22Rv1 (cell line): Measurements from ENCODE around the gene MIB2.

Source experiments
- CTCF ChIP-seq: fragments of 450-650 bp; IDR thresholded peaks from 2 replicates; pipeline ENCODE4 v1.5.1; 2017; ENCODE audit warnings: mild to moderate bottlenecking
- ZFX ChIP-seq: fragments of 450-650 bp; IDR thresholded peaks from 2 replicates; pipeline ENCODE4 v1.6.1; 2017; ENCODE audit warnings: antibody characterized with exemption, borderline replicate concordance

GRCh38 chr1:1599935-1600860 is 15.1 kb upstream of the MIB2 start, which contains the start of gene FNDC10:
- TF ChIP-seq CTCF (no peak), ZFX (no peak)
